ENCODE measurements around the gene GET4.
"Not testable (repeated sequence)": the region's sequence is repeated elsewhere in the genome, so short reads cannot be mapped to it uniquely, and the experiment has no call there.

GET4 gene

DNA sequence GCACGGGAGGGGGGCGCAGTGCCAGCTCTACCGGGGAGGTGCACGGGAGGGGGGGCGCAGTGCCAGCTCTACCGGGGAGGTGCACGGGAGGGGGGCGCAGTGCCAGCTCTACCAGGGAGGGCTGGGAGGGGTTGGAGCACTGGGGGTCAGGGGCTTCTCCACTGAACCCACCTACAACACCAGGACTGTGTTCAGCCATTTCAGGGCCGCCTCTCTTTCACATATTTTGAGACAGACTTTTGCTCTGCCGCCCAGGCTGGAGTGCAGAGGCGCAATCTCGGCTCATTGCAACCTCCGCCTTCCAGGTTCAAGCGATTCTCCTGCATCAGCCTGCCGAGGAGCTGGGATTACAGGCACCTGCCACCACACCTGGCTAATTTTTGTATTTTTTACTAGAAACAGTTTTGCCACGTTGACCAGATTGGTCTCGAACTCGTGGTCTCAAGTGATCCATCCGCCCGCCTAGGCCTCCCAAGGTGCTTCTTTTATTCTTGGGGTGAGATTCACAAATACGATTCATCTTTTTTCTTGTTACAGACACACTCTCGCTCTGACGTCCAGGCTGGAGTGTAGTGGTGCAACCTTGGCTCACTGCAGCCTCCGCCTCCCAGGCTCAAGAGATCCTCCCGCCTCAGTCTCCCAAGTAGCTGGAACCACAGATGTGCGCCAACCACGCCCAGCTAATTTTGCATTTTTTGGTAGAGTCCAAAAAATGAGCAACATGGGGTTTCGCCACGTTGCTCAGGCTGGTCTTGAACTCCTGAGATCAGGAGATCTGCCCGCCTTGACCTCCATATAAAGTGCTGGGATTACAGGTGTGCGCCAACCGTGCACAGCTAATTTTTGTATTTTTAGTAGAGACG lies 41.1 kb downstream of the GET4 start:
- no peak for DNase-seq

DNA sequence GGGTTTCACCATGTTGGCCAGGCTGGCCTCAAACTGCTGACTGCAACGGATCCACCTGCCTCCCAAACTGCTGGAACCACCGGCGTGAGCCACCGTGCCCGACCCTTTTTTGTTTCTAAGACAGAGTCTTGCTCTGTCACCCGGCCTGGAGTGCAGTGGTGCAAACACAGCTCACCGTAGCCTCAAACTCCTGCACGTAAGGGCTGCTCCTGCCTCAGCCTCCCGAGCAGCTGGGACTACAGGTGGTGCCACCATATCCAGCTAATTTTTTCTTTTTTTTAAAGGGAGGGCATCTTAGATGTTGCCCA lies 41.7 kb downstream of the GET4 start:
- DNase-seq = no peak

DNA sequence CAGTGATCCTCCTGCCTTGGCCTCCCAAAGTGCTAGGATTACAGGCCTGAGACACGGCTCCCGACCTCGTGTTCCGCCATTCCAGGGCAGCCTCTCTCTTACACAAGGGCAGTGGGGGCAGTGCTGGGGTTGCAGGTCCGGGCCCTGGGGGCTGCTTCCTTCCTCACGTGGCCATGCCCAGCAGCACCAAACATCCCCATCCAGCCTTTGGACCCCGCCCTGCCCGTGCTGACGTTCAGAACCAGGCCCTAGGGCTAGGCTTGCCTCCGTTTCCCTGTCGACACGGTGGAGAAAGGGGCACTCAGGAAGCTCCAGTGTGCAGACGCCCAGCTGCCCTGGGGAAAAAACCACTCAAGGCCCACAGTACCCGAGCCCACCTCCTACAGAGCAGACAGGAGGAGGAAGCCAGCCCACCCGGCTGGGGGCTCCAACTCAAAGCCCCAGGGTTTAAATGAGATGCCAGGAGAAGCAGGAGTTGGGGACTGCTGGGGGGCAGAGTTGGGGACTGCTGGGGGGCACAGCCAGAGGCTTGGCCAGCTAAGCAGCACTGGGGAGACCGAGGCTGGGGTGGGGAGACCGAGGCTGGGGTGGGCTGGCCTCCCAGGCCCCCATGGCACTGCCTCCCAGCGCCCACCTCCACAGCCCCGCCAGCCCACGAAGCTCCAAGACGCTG lies 42.2 kb downstream of the GET4 start:
- no peak for DNase-seq

DNA sequence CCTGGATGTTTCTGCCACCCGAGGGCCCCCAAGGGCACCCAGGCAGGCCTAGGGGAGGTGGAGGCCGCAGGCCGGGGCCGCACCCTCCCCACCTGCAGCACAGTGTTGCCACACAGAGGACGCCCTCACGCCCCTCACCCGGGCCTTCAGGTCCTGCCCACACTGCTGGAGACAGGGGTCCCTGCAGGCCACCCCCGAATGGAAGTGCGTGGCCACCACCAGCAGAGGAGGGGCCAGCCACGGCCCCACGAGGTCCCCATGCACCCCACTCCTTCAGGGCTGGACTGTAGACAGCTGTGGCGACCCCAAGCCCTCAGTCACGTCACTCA lies 42.7 kb downstream of the GET4 start:
- DNase-seq = no peak

DNA sequence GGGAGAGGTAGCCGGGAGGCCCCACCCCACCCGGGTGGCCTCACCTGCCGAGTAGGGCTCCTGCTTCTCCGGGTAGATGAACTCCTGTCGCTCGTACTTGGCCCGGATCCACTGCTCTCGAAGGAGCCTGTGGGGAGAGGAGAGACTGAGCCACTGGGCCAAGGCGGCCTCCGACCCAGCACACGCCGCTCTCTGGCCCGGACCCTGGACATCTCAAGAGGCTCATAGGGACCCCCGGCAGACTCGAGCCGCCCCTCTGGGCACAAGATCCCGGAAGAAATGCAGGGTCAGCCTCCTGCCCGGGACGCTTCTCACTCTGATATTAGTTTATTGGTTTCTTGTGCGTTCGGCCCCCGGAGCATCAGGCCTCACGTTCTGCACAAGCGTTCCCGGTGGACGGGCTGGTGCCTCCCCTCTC lies 43.6 kb downstream of the GET4 start:
- no peak for DNase-seq

DNA sequence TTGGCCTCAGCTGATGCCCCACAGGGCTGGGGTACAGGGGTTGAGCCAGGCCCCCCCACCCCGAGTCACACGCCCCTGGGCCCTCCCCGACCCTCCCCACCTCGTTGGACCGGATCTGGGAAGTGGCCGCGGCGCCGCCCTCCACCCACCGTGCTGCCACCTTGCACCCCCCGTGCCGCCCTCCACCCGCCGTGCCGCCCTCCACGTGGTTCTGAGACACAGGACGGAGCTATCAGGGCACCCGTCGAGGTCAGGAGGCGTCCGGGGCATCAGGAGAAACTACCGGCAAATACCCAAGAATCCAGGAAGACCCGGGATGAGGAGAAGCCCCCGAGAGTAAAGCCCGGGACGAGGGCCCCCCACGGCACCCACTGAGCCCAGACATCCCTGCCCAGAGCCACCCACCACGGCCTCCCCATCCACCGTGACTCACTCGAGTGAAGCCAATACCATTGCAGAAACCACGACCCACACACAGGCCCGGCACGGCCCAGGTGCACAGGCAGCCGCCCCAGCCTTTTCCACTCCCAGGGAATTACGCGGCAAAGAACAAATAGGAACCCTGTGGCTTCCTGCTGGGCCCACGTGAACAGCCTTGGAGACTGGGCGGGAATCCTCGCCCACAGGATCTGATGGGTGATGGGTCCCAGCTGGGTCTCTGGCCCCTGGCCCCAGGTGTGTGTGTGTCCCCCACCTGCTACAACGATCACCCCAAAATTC lies 44.2 kb downstream of the GET4 start:
- DNase-seq = peak; percentile 43

DNA sequence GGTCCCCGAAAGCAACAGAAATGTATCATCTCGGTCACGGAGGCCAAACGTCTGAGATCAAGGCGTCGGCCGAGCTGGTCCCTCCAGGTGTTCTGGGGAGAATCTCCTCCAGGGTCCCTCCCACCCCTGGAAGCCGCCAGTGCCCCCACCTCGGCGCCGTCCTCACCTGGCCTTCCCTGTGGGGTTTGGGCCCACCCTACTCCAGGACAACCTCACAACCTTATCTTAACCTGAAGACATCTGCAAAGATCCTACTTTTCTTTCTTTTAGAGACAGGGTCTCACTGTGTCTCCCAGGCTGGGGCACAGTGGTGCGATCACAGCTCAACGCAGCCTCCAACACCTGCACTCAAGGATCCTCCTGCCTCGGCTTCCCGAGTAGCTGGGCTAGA lies 44.7 kb downstream of the GET4 start:
- no peak for DNase-seq

DNA sequence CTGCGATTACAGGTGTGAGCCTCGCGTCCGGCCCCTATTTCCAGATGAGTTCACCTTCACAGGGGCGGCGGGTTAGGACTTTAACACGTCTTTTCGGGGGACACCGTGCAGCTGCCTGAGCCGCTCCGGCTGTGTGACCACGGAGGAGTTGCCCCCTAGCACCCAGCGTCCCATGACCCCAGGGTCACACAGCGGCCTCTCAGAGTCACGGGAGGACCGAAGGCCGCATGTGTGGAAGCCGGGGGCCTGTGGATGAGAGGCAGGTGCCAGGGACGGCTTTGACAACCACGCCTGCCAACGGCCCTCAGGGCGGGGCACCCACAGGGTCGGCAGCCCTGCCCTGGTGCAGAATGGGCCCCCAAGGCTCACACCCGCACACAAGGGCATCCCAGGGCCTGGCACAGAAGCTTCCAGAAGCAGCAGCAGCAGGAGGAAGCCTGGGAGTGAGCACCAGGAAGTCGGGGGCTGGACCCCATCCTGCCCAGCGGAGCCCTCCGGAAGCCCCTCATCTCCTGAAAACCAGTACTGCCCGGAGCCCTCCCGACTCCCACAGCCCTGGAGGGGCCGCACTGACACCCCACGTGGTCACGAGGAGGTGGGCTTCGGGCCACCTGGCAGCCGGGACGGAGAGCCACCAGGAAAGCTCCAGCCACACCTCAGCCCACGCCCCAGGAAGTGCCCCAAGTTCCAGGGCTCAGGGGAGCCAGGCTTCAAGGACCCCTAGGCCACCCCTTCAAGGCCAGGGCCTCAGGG lies 45.4 kb downstream of the GET4 start:
- DNase-seq = no peak

DNA sequence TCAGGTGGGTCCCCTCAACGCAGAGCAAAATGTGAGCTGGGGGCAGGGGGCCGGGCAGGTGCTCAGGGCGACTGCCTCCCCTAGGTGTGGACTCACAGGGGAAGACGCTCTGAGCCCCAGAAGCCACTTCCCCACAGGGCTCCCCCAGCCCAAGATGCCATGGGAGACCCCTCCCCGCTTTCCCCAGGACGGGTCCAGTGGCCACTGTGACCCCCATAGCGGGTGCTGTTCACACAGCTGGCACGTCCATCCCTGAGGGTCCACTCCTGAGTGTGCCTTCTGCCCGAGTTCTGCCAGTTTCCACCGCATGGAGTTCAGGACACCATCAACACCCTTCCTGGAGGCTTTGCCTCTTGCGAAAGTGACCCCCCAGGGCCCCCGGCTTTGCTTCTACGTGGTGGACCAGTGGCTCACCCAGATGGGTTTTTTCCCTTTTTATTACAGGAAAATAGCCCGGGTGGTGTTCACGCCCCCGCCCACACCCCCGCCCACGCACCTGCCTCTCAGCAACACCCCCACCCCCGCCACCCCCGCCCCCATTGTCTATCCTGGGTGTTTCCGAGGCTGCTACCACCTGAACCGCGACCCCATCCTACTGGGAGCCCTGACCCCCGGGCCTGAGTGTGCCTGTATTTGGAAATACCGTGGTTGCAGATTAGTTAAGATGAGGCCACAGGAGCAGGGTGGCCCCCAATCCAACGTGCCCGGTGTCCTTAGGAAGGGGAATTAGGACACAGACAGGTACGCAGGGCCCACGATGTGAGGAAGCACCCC lies 46.2 kb downstream of the GET4 start:
- no peak for DNase-seq

DNA sequence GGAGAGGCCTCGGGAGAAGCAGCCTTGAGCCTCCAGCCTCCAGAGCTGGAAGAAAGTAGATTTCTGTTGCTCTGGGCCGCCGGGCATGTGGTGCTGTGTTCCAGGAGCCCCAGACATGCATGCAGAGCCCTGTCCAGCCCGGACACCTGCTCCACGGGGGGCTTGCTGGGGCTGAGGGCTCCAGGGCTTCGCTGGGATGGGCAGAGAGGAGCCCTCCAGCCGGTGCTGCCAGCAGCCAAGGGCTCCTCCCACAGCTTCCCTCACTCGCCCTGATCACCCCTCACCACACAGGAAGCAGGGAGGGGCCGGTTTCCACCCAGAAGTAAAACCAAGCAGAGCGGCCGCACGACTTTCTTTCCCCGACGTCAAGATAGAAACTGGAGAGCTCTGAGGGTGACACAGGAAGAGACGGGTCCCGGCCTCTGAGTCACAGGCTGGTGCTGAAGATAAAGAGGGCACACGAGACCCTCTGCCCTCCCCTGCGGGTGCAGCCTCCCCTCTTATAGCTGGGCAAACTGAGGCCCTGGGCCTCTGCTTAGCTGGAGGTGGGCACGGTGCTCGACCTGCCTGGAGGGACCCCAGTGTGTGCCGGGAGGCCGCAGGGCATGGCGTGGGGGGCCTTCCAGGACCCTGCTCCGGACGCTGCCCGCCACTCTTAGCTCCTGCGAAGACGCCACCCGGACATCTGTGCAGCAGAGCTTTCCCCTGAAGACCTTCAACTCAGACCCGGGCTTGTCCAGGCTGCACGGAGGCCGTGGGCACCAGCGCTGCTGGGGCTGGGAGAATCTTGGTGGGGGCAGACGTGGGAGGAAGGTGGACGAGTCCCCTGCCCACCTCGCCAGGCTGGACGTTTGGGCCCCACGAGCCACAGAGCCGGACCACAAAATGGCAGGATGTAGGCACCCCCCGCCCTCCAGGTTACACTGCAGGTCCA lies 47.0 kb downstream of the GET4 start:
- peak; percentile 71 for DNase-seq

DNA sequence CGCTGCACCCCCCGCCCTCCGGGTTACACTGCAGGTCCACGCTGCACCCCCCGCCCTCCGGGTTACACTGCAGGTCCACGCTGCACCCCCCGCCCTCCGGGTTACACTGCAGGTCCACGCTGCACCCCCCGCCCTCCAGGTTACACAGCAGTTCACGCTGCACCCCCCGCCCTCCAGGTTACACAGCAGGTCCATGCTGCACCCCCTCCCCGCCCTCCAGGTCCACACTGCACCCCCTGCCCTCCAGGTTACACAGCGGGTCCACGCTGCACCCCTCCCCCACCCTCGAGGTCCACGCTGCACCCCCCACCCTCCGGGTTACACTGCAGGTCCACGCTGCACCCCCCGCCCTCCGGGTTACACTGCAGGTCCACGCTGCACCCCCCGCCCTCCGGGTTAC lies 47.7 kb downstream of the GET4 start:
- not testable (repeated sequence) for DNase-seq

DNA sequence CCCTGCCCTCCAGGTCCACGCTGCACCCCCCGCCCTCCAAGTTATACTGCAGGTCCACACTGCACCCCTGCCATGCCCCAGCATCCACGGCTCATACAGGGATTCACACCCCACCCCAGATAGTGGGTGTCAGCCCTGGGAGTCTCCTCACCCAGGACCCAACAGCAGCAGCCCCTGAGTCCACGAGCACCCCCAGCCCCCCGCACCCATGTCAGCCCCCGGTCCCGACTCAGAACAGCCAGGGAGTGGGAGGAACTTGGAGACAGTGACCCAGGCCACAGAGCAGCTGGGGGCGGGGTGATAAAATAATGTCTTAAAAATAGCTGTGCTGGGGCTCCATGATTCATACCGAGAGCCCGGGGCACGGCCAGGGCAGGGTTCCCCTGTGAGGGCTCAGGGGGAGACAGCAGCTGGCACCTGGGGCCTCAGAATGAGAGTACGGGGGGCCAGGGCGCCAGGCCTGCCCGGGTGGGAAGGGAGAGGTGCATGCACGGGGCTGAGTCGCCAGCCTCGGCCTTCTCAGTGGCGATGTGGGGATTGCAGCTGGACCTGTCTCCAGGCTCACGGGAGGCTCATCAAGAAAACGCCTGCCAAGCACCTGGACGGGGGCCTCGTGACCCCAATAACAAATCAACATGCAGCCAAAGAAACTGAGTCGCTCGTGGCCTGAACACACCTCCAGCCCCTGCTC lies 48.3 kb downstream of the GET4 start:
- DNase-seq = no peak

DNA sequence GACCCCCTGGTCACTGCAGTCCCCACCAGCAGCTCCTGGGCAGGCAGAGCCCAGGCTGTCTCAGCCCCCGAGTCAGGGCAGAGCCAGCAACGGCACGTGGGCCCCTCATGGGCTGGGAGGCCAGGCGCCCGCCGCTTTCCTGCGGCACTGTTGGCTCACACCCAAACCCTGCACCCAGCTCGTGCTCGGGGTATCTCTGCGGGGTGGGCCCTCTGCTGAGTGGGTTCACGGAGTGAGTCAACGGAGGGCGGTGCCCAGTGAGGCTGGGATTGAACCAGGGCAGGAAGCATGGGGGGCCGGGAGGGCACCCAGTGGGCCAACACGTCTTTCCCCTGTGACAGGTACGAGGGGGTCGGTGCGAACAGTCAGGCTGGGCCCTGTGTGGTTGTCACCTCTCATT lies 49.2 kb downstream of the GET4 start:
- DNase-seq = no peak

DNA sequence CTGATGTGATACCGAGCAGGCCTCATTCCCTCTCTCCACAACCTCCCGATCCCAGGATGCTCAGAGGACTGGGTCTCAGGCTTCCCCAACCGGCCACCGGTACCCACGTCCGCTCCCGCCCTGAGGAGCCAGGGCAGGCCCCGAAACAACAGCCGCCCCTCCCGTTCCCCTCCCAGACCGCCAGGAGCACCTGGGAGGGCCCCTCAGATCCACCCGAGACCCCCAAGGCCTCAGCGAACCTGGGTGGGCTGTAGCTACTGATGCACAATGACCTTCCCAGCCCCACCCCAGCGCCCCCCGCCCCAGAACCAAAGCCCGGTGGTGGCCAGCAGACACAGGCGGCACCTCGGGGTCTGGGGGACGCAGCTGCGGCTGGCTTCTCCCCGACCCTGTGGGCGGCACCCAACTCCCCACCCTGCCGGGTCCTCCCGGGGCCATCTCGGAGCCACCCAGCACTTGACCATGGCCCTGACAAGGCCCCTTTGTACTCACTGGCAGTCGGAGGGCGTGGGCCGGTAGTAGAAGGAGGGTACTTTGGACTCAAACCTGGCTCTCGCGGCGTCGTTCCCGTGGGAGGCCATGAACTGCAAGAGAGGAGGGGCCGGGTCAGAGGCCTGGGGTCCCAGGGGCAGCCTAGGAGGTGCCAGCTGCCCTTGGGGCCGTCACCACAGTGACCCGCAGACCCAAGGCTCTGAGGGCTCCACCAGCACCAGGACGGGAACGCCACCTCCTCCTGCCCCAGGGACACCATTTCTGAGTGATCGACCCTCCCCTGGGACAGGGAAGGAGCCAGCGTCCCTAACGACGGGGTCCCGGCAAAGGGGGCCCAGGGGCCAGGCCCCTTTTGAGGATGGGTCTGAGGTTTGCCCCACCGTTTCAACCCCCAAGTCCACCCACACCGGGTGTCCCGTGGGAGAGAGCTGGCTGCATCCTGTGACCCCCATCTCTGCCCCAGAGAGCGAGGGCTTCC lies 50.0 kb downstream of the GET4 start:
- no peak for DNase-seq

DNA sequence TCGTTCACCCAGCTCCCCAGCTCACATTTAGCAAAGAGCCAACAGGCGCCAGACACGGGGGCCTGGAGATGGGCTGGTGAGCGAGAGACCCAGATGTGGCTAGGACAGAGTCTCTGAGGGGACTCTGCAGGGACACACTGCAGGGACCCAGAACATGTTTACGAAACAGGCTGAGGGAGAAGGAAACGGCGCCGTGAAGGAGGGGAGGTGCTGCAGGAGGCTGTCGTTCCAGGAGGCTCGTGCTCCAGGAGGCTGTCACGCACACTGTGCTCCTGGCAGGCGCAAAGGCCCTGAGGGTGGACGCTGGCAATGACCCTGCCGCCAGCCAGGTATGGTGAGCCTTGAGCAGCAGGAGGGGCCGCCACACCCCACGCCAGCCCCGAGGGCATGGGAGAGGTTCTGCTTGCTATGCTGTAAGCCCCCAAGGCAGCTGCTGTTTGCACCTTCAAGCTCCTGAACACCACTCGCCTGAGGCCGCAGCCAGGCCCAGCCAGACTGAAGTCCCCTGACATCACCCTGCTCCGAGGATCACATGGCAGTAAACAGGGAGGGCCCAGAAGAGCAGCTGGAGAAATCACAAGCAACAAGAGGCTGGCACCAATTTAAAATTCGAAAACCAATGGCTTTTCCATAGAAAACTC lies 50.8 kb downstream of the GET4 start:
- DNase-seq = no peak

DNA sequence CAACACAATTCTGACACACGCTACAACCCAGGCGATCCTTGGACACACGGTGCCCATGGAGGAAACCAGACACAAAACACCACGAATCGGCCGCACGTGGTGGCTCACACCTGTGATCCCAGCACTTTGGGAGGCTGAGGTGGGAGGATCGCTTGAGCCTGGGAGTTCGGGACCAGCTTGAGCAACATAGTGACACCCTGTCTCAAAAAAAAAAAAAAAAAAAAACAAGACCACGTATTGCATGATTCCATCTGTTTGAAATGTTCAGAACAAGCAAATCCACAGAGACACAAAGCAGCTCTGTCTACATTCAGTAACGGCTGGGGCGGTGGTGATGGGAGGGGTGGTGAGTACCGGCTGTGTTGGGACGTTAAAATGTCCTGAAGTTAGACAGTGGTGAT lies 53.0 kb downstream of the GET4 start:
- no peak for DNase-seq

DNA sequence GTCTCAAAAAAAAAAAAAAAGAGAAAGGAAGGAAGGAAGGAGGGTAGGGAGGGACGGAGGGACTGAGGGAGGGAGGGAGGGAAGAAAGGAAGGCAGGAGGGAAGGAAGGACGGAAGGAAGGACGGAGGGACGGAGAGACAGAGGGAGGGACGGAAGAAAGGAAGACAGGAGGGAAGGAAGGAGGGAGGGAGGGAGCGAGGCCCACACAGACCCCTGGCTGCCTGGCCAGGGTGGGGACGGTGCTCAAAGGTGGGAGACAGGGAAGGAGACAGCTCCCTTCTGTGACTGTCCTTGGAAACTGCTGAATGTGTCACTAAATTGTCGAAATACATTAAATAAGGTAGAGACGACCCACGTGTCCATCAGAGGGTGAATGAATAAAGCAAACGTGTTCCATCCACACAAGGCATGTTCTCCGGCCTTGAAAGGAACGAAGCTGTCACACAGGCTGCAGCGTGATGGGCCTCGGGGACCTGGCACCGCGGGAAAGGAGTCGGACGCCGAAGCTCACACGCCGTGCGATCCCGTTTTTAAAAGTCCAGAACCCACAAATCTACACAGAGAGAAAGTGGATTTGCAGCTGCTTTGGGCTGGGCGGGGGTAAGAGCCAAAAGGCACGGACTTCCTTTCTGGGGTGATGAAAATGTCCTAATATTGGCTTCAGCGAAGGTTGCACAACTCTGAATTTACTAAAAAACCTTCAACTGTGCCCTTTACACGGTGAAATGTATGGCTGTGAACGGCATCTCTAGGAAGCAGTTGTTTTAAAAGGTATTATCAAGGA lies 54.8 kb downstream of the GET4 start:
- no peak for DNase-seq
